ENCODE data around the gene PTPN21. TPM values are rescaled to one million over a fixed set of nuclear protein-coding genes. Genes with fewer than 3 reads are reported as not detected.

The PTPN21 gene
- total RNA-seq, 2 donors from 2014 or later, result 22.4 to 24.3 TPM

GRCh38 chr14:88562831-88563686 is 8.3 kb upstream of the PTPN21 start, which contains the start of gene ZC3H14:
ZC3H14 (plus strand) TSS chr14:88563037; CDS start chr14:88563134, 97 bp downstream.
- peak in 1 of 2 donors; percentile 31 for TF ChIP-seq CTCF (IDR thresholded peaks at IDR 0.05)
- H3K9me3 ChIP-seq, result no peaks in the 10 kb centered on the region
- peak; percentile 77 for DNase-seq (ENCODE audit: low spot score)
- peak within 1 kb of the TSS; percentile 85 to 94 for H3K27ac ChIP-seq
- peaks cover 3% of the 10 kb centered on the region for H3K36me3 ChIP-seq
- H3K27me3 ChIP-seq, result no peaks in the 10 kb centered on the region
- peak within 1 kb of the TSS; percentile 63 to 98 for H3K4me3 ChIP-seq
- H3K4me1 ChIP-seq, result peaks cover 0 to 14% of the 10 kb centered on the region in 2 donors

GRCh38 chr14:88562532-88562830 is 7.7 kb upstream of the PTPN21 start:
- Histone ChIP-seq H3K36me3 (no peaks in the 10 kb centered on the region), H3K27ac (peak overlapping the region; percentile 85 to 94), H3K4me3 (peak overlapping the region; percentile 63 to 98), H3K27me3 (no peaks in the 10 kb centered on the region), H3K4me1 (peaks cover 0 to 14% of the 10 kb centered on the region in 2 donors), H3K9me3 (no peaks in the 10 kb centered on the region)
- TF ChIP-seq CTCF (IDR thresholded peaks at IDR 0.05), result no peak
- no peak for DNase-seq (ENCODE audit: low spot score)

- no peaks in the 10 kb centered on the region for H3K27me3 ChIP-seq
- peak in 1 of 2 donors; percentile 64 for TF ChIP-seq CTCF (IDR thresholded peaks at IDR 0.05)
- DNase-seq (ENCODE audit: low spot score), result no peak
- peaks cover 0 to 29% of the 10 kb centered on the region in 2 donors for H3K4me1 ChIP-seq
- no peaks in the 10 kb centered on the region for H3K36me3 ChIP-seq
- no peaks in the 10 kb centered on the region for H3K9me3 ChIP-seq
- no peak overlapping the region for H3K4me3 ChIP-seq
- H3K27ac ChIP-seq, result no peak overlapping the region
Measured at GRCh38 chr14:88559852-88560251, 5.0 kb upstream of the PTPN21 start.

- no peak for TF ChIP-seq CTCF (IDR thresholded peaks at IDR 0.05)
- peaks cover 0 to 39% of the 10 kb centered on the region in 2 donors for H3K4me1 ChIP-seq
- no peaks in the 10 kb centered on the region for H3K27me3 ChIP-seq
- H3K36me3 ChIP-seq, result no peaks in the 10 kb centered on the region
- peak overlapping the region in 1 of 2 donors; percentile 61 for H3K27ac ChIP-seq
- no peak overlapping the region for H3K4me3 ChIP-seq
- DNase-seq (ENCODE audit: low spot score), result no peak
- H3K9me3 ChIP-seq, result no peaks in the 10 kb centered on the region
Measured at GRCh38 chr14:88556581-88556980, 1.8 kb upstream of the PTPN21 start.

GRCh38 chr14:88553886-88554456 is 836 bp downstream of the PTPN21 start:
- H3K9me3 ChIP-seq, result no peaks in the 10 kb centered on the region
- no peak for TF ChIP-seq CTCF (IDR thresholded peaks at IDR 0.05)
- H3K36me3 ChIP-seq, result peaks cover 12% of the 10 kb centered on the region
- no peaks in the 10 kb centered on the region for H3K27me3 ChIP-seq
- peak overlapping the region; percentile 69 to 75 for H3K4me3 ChIP-seq
- no peak for DNase-seq (ENCODE audit: low spot score)
- H3K4me1 ChIP-seq, result peaks cover 0 to 54% of the 10 kb centered on the region in 2 donors
- peak overlapping the region; percentile 87 to 95 for H3K27ac ChIP-seq
